Fibroblast of skin of left biceps (primary cell): ENCODE data around the gene CRACR2B.

ENCODE experiments used
- DNase-seq, 2 experiments: peaks; one replicate each; pipeline ENCODE4 v3.0.0-alpha.2; 2013; ENCODE audit warnings: low read depth in 2 of 2

CRACR2B gene

DNA sequence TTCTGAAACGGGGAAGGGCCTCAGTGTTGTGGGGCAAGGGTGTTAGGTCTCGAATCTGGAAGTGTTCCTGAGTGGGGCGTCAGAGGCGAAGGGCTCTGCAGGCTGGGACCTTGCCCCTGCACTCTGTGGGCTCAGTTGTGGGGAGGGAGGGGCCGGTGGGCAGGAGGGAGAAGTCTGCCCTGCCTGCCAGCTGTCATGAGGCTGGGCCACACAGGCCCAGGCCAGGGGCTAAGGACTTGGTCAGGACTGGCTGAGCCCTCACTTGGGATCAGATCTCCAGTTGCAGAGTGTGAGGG lies at the start of gene CRACR2B:
CRACR2B (plus strand) TSS at position 23 of the 296 bp plus-strand sequence. CDS start 689 bp downstream, outside the sequence.
- no peak for DNase-seq

GRCh38 chr11:778976-779954 lies 48.5 kb upstream of the CRACR2B start:
- DNase-seq: no peak

GRCh38 chr11:779955-780532 lies 47.7 kb upstream of the CRACR2B start:
- no peak for DNase-seq

DNA sequence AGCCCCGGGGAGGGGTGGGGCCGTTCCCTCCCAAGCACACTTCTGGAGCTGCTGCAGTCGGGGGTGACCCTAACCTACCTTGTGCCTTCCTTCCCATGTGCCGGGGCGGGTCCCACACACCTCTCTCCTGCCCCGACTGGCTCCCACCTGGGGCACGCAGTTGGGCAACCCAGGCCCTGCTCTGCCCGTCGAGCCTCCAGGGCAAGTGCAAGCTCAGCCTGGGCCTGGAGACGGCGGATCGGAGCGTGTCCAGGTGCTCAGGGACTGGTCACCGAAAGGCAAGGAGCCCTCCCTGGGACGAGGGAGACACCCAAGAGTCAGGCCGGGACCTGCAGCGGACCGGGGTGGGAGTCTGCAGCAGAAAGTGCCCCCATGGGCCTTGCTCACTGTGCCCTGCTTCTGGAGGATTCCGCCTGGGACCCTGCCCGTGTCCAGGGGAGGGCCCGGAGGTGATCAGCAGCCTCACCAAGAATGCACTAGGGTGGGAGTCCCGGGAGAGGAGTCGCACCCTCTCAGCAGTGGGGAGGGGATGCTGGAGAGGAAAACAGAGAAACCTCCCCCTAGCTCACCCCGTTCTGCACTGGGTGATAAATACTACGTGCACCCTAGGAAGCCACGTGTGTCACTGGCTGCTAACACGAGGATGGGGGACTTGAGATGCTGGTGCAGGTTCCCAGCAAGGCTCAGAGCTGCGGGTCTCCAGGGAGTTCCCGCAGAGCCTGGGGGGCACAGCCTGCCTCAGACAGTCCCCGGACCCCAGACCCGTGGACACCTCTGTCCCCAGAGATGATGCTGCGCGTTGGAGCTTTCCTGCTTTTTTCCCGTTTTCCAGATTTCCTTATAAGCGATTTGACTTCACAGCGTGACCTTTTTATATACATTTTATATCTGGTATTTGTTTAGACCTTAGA lies 45.2 kb upstream of the CRACR2B start:
- DNase-seq: no peak

GRCh38 chr11:783581-784015 lies 44.1 kb upstream of the CRACR2B start:
- DNase-seq: peak; percentile 64 to 67

DNA sequence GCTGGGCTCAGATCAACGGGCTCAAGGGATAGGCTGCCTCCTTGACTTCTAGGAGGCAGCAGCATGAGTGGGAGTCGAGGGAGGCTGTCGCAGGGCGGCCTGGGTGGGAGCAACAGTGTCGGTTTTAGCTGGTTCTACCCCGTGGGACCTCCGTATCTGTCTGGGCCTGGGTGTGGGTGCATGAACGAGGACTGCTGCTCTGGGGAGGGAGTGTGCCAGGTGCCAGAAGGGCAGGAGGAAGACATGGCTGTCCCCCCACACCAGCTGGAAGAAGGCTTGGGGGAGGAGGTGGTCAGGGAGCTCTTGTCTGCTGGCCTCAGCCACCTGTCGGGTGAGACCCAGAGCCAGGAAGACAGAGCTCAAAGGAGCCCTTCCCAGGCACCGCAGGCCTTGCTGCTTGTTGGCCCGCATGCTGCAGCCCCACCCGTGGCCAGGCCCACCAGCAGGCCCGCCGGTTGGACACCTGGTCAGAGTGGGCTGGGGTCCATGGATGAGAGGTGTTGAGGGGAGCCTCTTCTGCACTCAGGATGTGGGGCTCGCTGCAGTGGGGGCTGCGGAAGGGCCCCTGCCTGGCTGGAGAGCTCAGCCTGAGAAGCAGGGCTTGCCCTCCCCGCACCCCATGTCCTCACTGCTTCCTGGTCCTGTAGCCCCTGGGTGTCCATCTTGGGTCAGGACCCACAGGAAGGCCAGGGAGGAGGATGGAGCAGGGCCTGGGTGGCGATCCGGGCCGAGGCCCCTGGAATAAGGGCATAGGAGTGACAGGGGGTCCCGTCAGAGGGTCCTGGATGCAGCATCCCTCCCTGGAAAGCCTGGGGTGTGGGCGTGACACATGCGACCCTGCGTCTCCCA lies 41.3 kb upstream of the CRACR2B start:
- DNase-seq: no peak

- DNase-seq: no peak
Observed at GRCh38 chr11:787084-787675, 40.5 kb upstream of the CRACR2B start.

GRCh38 chr11:788009-788640 lies 39.6 kb upstream of the CRACR2B start:
- no peak for DNase-seq

- no peak for DNase-seq
Observed at GRCh38 chr11:788953-789940, 38.5 kb upstream of the CRACR2B start.

GRCh38 chr11:789943-790342 lies 37.8 kb upstream of the CRACR2B start, which contains the start of gene CEND1:
CEND1 (minus strand) TSS chr11:790090; CDS start chr11:788576, 1,514 bp downstream.
- DNase-seq: no peak

GRCh38 chr11:790721-791564 lies 36.8 kb upstream of the CRACR2B start:
- DNase-seq: no peak

DNA sequence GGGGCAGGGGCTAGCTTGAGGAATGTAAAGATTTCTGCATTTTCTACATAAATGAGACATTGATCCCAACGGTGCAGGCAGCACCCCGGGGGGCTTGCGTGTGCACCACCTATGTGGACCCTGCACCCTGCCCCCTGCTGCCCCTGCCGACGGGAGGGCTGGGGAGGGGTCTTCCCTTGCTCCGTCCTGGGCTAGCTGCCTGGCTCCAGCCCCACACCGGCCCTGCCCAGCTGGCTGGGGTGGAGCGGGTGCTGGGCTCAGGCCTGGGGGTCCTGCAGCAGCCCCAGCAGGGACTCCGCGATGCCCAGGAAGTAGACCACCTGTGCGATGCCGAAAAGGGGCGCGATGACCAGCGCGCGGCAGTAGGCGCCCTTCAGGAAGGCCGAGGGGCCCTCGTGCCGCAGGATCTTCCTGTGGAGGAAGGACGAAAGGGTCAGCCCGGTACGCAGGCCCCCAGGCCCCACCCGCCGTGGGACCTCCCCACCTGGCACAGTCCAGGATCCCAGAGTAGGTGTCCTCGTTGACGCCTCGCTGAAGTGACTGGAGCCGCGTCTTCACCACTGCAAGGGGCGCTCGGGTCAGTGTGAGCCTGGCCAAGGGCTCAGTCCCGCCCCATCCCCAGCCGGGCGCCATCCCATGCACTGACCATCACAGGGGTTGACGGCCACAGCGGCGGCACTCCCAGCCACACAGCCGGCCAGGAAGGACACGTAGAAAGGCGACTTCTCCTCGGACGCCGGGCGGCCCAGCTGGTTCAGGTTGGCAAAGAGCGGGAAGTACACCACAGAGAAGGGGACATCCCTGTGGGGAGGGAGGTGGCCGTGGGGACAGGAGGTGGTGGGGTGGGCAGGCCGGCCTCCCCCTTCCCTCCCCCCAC lies 35.8 kb upstream of the CRACR2B start:
- no peak for DNase-seq

GRCh38 chr11:792535-792821 lies 35.2 kb upstream of the CRACR2B start:
- DNase-seq: no peak

DNA sequence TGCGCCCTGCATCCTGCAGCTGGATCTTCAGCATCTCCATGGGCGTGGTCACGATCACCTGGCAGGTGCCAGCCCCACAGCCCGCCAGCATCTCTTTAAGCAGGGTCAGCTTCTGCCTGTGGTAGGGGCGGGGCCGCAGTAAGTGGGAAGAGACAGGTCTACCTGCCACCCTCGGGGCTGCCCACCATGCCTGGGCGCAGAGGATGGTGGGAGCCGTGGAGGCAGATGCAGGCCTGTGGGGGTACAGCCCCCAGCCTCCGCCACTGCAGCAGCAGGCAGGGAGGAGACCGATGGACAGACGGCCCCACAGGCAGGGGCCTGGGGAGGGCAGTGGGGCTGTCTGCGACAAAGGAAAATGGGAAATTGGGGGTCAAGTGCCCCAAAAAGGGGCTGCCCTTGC lies 34.8 kb upstream of the CRACR2B start:
- no peak for DNase-seq

DNA sequence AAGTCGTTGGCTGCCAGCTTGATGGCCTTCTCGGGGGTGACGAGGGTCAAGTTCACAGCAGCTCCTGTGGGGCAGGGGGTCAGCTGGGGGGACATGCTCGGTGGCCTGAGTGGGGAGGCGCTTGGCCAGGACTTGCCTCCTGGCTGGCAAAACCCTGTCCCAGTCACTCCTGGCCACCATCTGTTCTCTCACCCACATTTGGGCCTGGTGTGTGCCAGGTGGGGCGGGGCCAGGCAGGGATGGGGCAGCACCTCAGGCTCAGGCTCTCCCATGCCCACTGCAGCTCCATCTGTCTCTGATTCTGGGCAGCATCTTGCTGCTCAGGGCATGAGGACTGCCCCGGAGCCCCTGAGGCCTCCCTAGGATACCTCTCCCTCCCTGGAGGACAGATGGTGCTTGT lies 34.2 kb upstream of the CRACR2B start:
- no peak for DNase-seq

DNA sequence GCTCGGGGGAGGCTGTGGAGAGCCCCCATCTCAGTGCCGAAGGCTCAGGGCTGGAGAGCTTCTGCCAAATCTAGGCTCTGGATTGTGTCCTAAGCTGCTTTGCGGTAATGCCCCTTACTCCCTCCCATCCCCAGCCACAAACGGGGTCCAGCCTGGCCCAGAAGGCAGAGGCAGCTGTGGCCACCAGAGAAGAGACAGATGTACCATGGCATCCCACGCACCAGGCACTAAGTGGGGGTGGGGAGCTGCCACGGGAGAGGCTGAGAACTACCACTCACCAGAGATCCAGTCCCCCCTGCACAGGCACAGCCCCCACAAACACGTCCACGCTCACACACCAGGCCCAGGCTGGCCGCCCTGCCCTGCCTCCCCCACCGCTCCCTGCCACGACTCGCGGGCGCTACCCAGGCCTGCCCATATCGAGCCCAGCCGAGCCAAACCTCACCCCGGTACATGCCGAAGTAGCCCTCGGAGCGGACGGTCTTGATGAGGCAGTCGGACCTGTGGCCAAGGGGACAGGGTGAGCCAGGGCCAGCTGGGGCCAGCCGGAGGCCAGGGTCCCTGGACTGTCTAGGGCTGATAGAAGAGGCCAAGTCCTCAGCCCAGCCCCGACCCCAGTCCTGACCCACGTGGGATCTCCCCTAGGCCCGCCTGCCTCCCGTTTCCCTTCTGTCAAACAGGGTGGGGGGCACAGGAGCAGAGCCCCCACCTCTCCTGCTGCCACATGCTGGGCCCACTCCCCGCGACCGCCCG lies 33.5 kb upstream of the CRACR2B start:
- no peak for DNase-seq
